ENCODE results near the gene KMT2B.

KMT2B gene

GRCh38 chr19:35782589-35782988 is 64.8 kb downstream of the KMT2B start:
- DNase-seq, result no peak

- DNase-seq, result no peak
Observed at GRCh38 chr19:35783469-35784434, 65.9 kb downstream of the KMT2B start.

GRCh38 chr19:35784503-35785338 is 66.9 kb downstream of the KMT2B start:
- DNase-seq, result no peak

GRCh38 chr19:35785339-35785627 is 67.5 kb downstream of the KMT2B start:
- no peak for DNase-seq

- DNase-seq, result no peak
Observed at GRCh38 chr19:35786299-35787160, 68.7 kb downstream of the KMT2B start.

- DNase-seq, result no peak
Observed at GRCh38 chr19:35787227-35787799, 69.5 kb downstream of the KMT2B start.
